ENCODE results near the gene YBX2.
"Not testable (repeated sequence)": the region's sequence is repeated elsewhere in the genome, so short reads cannot be mapped to it uniquely, and the experiment has no call there.

Gene YBX2

GRCh38 chr17:7294614-7295153 lies at the start of gene YBX2:
YBX2 (minus strand) TSS chr17:7294639; CDS start chr17:7294500, 139 bp downstream.
- peak; percentile 95 for DNase-seq

DNA sequence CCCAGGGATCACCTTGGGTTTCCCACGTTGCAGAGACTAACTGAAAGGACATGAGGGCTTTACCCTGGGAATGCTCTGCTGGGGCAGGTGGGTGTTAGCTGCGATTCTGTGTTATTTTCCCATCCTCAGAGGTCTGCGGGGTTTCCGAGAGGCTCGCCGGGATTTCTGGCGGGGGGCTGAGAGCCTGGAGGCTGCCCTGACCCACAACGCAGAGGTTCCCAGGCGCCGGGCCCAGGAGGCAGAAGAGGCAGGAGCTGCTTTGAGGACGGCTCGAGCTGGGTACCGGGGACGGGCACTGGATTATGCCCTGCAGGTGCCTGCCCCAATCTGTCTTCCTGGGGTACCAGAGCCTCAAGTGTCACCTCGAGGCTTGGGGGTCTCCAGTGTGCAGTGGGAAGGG lies 48.8 kb upstream of the YBX2 start:
- no peak for DNase-seq

GRCh38 chr17:7341842-7342241 lies 47.4 kb upstream of the YBX2 start:
- no peak for DNase-seq

DNA sequence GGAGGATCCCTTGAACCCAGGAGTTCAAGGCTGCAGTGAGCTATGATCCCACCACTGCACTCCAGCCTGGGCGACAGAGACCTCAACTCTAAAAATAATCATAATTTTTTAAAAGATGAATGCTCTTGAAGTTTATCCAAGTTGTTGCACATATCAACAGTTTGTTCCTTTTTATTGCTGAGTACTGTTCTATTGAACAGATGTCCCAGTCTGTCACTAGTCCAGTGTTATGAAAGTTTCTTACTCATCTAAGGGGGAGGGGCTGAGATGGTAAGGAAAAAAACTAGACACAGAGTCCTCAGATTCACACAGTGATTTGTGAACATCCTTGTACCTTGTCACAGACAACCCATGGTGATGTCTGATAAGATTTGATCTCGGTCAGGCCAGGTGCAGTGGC lies 45.7 kb upstream of the YBX2 start:
- DNase-seq: no peak

DNA sequence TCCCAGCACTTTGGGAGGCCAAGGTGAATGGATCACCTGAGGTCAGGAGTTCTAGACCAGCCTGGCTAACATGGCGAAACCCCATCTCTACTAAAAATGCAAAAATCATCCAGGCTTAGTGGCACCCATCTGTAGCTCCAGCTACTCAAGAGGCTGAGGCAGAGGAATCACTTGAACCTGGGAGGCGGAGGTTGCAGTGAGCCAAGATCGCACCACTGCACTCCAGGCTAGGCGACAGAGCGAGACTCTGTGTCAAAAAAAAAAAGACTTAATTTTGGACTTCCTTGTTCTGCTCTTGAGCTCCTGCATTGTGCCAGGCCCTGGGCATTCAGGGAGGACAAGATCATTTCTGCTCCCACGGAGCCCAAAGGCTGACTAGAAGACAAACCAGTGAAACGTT lies 43.2 kb upstream of the YBX2 start:
- not testable (repeated sequence) for DNase-seq

DNA sequence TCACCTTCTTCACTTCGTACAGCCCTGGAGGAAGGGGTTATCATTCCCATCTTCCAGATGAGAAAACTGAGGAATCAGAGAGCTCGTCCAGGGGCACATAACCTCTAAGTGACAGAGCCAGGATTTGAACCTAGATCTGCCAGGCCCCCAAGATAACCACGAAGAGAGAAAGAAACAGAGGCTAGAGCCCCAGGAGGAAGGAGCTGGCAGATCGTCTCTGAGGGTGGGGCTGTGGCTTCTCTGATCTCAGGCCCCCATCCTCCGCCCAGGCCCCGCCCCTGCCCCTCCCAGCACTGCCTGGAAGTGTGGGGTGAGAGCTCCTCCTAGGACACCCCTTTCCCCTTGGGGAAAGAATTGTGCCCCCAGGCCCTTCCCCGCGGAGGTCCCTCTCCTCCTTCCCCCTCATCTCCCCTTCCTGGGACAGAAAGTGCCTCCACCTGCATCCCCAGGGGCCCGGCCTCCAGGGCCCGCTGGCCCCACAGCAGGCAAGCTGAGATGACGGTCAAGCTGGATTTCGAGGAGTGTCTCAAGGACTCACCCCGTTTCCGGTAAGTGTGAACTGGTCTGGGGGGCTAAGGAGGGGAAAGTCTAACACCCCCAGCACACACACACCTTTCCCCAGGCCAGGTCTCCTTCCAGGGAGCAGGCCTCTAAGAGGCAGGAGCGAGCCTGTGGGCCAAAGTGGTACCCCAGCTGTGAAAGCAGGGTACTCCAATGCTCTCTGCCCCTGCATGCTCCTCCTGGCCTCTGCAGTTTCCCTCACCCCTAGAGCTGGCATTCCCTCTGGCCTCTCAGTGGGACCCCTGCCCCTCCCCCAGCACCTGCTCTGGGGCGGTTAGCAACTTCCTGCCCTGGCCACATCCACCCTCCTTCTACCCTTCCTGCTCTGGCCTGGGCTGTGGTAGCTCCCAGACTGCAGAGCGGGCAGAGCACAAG lies 42.1 kb upstream of the YBX2 start, which contains the start of gene ACAP1:
TSS of gene ACAP1 (plus strand) at position 290 of the 936 bp plus-strand sequence. CDS start at position 496, 206 bp downstream.
- DNase-seq: no peak

- not testable (repeated sequence) for DNase-seq
Measured at GRCh38 chr17:7335765-7336164, 41.3 kb upstream of the YBX2 start.

GRCh38 chr17:7334938-7335538 lies 40.6 kb upstream of the YBX2 start:
- no peak for DNase-seq

DNA sequence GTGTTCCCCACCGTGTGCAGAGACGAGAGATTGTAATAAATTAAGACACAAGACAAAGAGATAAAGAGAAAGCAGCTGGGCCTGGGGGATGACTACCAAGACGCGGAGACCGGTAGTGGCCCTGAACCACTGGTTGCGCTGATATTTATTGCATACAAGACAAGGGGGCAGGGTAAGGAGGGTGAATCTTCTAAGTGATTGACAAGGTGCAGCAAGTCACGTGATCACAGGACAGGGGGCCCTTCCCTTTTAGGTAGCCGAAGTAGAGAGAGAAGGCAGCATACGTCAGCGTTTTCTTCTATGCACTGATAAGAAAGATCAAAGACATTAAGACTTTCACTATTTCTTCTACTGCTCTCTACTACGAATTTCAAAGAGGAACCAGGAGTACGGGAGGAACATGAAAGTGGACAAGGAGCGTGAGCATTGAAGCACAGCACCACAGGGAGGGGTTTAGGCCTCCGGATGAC lies 38.2 kb upstream of the YBX2 start:
- not testable (repeated sequence) for DNase-seq

- no peak for DNase-seq
Measured at GRCh38 chr17:7332111-7332510, 37.7 kb upstream of the YBX2 start.

GRCh38 chr17:7330638-7331015 lies 36.2 kb upstream of the YBX2 start:
- no peak for DNase-seq

DNA sequence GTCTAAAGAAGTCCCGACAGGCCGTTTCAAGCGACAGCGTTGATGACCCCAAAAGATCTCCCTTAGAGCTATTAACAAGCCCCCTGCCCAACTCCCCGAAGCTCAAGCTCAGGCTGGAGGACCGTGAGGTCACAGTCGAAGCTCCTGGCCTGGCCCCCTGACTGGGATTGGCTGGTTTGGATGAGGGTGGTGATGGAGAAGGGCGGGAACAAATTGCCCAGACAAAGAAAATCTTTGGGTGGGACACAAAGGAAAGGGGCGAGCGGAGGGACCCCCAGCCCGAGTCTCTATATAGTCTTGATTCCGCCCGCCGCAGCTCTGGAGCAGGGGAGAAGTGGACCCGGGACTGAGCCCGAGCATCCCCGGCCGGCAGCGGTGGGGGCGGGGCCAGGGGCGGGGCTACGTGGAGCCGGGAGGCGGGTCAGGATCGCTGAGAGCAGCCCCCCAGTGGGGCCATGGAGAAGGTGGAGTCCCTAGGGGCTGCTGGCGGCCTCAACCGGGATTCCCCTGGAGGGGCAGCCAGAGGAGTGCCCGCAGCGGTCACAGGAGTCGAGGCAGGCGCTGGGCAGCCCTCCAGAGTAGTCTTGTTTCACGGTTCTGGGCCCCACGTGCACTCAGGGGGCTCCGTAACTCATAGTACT lies 35.7 kb upstream of the YBX2 start:
- peak; percentile 80 for DNase-seq

DNA sequence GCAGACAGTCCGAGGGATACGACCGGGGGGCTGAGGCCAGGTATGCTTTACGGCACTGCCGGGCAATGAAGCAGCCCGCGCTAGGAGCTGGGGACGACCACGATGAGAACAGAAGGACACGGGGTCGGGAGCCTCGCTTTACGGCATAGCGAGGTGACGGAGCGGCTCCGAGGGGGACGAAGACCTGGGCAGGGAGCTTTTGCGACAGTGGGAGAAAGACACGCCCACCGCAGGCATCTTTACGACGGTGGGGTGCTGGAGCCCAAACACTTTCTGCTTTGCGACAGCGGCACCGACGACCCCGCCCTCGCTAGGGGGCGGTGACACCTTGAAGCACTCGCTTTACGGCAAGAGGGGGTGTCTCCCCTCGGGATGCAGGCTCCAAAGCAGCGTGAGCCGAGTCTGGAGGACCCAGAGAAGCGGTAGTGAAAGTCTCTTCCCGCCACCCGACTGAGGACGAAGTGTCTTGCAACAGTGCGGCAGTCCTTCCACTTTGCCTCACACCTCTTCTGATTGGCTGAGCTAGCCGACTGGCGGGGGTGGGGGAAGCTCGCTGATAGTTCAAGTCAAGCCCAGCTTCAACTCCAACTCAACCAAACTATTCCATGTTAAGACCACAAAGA lies 35.0 kb upstream of the YBX2 start:
- DNase-seq: peak; percentile 98

DNA sequence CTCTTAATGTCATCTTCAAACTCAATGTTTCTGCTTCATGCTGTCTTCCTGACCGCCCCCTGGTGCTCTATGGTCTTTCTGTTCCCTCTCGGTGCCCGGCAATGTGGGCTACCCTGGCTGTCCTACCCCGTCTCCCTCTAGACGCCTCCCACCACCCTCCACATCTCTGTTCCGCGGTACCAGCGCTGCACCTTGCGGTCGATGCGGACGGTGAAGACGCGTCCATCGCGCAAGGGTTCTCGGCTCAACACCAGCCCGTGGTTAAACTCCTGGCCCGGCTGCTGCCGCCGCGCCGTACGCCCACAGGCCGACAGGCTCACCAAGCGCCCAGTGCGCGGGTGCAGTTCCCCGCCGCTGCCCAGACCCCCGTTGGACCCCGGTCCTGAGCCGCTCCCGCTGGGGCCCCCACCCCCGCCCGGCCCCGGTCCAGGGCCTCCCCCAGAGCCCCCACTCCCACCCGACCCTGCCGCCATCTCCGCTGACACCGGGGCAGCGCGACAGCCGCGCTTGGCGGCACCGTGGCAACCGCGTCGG lies 34.5 kb upstream of the YBX2 start, which contains the start of gene NEURL4:
TSS of gene NEURL4 (minus strand) at position 496 of the 534 bp plus-strand sequence. CDS start at position 473, 23 bp downstream.
- no peak for DNase-seq

DNA sequence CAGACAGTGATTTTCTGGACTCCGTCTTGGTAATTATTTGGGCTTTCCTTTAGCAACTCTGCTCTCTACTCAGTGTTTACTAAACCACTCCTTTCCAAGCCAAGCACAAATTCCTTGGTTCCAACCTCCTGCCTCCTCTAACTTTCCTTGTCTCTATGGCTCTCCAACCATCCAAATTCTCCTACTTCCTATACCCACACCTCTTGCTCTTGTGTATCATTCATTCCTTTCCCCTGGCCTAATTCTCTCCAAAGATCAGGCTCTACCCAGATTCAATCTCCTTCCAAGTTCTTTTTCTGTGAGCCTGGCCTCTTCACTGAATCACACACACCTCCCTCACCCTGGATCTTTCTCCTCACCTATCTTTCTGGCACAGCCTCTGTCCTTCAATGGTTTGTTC lies 33.6 kb upstream of the YBX2 start:
- DNase-seq: no peak

- DNase-seq: no peak
Measured at GRCh38 chr17:7327501-7327900, 33.1 kb upstream of the YBX2 start.

DNA sequence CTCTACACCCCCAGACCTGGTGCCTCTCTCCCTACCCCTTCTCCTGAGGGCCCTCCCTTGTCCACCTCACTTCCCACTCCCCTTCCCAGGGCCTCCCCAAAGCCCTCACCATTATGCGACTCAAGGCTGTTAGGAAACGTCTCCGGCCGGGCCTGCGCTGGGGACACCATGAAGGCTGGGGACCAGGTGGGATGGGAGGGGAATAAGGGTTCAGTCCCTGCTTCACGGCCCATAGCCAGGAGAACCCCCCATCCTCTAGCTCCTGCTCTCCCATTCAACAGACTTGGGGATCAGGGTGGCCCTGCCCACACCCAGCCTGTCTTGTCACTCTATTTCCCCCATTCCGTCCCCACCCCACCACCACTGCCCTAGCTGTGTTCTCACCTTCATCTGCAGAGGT lies 32.6 kb upstream of the YBX2 start:
- DNase-seq: no peak

- no peak for DNase-seq
Measured at GRCh38 chr17:7326186-7326585, 31.7 kb upstream of the YBX2 start.

GRCh38 chr17:7325031-7325528 lies 30.6 kb upstream of the YBX2 start:
- no peak for DNase-seq

GRCh38 chr17:7324438-7324779 lies 30.0 kb upstream of the YBX2 start:
- DNase-seq: no peak

- no peak for DNase-seq
Measured at GRCh38 chr17:7323731-7324437, 29.4 kb upstream of the YBX2 start.
